Keratinocyte (primary cell): ENCODE measurements around the gene RPS27.

Experiments used
- CTCF ChIP-seq, 3 experiments: IDR thresholded peaks in 1 of 3; conservative IDR thresholded peaks in 1 of 3; optimal IDR thresholded peaks in 1 of 3; 2 replicates in 2 of 3; 3 replicates in 1 of 3; pipeline versions ENCODE3 to v1.5.1; 2011; ENCODE audit warnings: low read length in 3 of 3, mild to moderate bottlenecking in 3 of 3, moderate library complexity in 2 of 3, control low read depth in 1 of 3, inconsistent platforms in 1 of 3; ENCODE audit not compliant: insufficient read depth in 2 of 3; ENCODE audit errors: extremely low read depth in 1 of 3
- EZH2 ChIP-seq: IDR thresholded peaks from one replicate; pipeline ENCODE4 v1.6.1; 2012; ENCODE audit warnings: inconsistent platforms, mild to moderate bottlenecking, low read length, moderate library complexity

GRCh38 chr1:153985341-153985912 lies 5.1 kb upstream of the RPS27 start:
- TF ChIP-seq CTCF (optimal IDR thresholded peaks at IDR 0.05 in 1 of 3, IDR thresholded peaks at IDR 0.05 in 1 of 3, conservative IDR thresholded peaks at IDR 0.05 in 1 of 3; ENCODE audit: extremely low read depth in 1 of 3, insufficient read depth in 2 of 3, low read length in 3 of 3) (no peak), EZH2 (no peak)
